ENCODE data around the gene SFSWAP.
"Not testable (repeated sequence)": the region's sequence is repeated elsewhere in the genome, so short reads cannot be mapped to it uniquely, and the experiment has no call there.

SFSWAP gene

GRCh38 chr12:131679816-131680215 lies 31.1 kb upstream of the SFSWAP start:
- not testable (repeated sequence) for DNase-seq

DNA sequence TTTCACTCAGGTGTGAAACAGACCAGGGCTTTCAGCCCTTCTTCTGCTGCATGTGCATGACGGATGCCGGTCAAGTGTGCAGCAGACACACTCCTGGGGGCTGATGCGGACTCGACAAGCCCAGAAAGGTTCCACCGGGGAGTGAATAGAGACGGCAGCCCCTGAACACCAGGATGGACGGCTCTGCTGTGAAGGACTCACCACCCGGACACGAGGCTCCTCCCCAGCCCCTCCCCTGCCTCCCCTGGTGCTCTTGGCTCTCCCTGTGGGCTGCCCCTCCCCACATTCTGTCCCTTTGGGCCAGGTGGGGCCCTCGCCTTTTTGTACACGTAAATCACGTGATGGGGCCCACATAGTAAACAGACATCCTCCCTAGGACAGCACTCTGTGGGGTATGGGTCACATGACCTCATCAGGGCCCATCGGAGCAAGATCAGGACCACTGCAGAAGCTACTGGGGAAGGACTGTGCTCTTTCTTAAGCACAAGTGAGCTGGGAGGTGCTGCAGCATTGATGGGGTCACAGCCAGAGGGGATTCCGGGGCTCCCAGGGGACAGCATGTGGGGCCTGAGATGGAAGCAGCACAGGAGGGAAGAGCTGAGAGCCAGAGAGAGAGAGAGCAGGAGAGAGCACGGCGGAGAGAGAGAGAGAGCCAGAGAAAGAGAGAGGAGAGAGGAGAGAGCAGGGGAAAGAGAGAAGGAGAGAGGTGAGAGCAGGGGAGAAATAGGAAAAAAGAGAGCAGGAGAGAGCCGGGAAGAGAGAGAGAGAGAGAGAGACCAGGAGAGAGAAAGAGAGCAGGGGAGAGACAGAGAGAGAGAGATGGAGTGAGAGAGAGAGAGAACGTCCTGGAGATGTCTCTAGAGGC lies 30.3 kb upstream of the SFSWAP start:
- DNase-seq, result not testable (repeated sequence)

- no peak for DNase-seq
These were observed 29.7 kb upstream of the SFSWAP start for GRCh38 chr12:131681257-131681620.

DNA sequence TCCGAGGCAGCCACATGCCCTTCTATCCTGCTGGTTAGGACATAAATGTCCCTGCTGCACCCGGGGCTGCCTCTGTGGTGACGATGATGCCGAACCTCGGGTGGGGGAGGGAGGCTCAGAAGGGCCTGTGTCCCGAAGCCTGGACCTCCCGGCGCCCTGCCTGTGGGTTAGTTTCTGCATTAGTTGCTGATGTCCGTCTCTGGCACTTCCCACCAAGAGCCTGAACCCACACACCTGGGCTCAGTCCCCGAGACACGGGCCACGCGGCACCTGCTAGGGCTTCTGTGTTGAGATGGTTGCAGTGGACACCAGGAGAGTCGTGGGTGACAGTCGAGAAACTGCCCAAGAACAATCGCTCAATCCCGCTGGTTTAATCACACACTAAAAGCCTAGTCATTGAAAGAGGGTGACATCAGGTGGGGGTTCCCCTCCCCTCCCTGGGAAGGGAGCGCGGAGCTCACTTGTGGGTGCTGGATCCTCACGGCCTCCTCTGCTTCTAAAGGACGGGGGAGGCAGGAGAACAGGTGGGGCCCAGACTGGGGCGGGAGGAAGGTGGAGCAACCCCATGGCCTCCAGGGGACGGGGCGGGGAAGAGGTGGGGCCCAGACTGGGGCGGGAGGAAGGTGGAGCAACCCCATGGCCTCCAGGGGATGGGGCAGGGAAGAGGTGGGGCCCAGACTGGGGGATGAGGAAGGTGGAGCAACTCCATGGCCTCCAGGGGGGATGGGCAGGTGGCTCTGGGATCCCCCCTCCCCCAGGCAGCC lies 29.0 kb upstream of the SFSWAP start:
- DNase-seq, result peak; percentile 42 to 44

DNA sequence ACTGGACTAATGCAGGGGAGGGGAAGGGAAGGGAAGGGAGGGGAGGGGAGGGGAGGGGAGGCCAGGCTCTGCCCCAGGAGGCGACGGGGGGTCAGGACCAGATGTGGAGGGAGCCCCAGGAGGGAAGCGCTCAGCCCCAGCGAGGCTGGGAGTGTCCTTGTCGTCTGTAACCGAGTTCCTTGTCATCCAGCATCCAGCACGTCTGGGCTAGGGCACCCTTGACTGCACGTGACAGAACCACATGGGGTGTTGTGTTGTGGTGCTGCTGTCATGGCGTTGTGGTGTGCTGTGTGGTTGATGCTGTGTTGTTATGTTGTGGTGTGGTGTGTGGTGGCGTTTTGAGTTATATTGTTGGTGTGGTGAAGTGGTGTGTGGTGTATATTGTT lies 28.4 kb upstream of the SFSWAP start:
- no peak for DNase-seq

- DNase-seq, result no peak
These were observed 27.4 kb upstream of the SFSWAP start for GRCh38 chr12:131683266-131684014.

DNA sequence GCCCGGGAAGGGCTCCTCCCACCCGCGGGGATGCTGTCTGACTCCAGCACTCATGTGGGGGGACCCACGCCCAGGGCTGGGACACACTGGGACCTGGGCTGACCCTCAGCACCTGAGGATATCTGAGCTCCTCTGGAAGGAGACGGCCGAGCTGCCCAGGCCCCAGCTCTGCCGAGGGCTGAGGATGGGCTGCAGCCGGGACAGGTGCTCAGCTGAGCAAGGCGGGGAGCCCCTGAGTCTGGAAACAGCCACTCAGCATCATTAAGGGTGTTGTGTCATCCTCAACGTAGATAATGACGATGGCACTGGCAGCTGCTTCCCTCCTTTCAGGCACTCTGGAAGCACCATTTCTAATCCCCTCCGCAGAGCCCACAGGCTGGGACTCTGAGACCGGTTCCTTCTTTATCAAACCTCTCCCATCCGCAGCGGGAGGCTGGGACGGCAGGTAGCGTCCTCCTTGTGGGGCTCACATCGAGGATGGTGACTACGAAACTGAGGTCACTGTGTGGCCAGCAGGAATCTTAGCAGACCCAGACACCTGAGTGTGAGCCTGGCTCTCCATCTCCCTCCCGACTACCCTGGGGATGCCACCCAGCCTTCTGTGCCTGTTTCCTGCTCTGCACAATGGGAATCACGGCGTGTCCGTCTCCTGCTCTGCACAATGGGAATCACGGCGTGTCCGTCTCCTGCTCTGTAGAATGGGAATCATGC lies 26.7 kb upstream of the SFSWAP start:
- DNase-seq, result no peak

DNA sequence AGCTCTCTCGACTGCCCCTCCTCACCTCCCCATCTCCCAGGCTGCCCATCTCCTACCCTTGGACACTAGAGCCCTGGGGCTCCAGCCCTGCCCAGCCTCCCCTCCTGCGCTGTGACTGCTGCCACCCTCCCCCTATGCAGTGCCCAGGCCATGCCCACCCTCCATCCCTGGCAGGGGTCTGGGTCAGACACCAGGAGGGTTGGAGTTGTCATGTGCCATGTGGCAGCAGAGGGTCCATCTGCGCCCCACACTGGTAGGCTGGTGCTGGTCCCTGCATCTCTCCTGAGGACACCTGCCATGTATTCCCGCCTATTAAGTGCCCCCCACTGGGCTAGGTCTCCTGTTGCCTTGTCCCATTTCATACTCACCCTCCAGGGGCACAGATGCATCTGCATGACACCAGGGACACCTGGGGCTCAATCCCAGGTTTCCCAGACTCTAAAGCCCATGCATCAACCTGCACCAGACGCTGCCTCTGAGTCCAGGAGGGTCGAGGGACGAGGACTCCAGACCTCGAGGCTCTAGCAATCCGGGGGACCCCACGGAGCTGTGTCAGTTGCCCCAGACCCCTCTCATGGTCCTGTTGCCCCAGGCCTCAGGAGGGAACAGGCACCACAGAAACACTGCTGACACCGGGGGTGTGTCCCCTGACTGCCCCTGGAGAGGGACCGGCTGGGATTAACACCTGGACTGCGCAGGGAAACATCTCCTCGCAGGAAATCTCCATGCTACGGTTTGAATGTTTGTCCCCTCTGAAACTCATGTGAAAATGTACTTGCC lies 23.4 kb upstream of the SFSWAP start:
- no peak for DNase-seq

GRCh38 chr12:131688131-131688844 lies 22.6 kb upstream of the SFSWAP start:
- DNase-seq, result no peak

GRCh38 chr12:131688845-131689154 lies 22.1 kb upstream of the SFSWAP start:
- no peak for DNase-seq

- no peak for DNase-seq
These were observed 20.6 kb upstream of the SFSWAP start for GRCh38 chr12:131690320-131690719.

- DNase-seq, result no peak
These were observed 18.5 kb upstream of the SFSWAP start for GRCh38 chr12:131692431-131692830.

DNA sequence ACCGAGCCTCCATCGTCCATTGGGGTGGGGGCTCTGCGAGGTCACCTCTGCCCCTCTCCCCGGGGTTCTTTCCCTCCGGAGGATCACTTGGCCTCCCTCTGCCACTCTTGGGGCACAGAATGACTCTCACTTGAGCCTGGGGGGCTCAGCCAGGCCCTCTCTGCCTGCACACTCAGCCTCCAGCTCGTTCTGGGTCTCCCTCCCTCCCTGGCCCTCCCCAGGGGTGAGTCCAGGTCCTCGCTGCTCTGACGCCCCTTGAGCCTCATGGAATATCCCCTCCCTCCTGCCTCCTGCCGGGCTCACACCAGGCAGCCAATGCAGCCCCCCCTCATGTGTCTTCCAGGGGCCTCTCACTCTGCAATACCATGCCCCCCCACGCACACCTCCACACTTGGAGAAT lies 17.7 kb upstream of the SFSWAP start:
- DNase-seq, result no peak

DNA sequence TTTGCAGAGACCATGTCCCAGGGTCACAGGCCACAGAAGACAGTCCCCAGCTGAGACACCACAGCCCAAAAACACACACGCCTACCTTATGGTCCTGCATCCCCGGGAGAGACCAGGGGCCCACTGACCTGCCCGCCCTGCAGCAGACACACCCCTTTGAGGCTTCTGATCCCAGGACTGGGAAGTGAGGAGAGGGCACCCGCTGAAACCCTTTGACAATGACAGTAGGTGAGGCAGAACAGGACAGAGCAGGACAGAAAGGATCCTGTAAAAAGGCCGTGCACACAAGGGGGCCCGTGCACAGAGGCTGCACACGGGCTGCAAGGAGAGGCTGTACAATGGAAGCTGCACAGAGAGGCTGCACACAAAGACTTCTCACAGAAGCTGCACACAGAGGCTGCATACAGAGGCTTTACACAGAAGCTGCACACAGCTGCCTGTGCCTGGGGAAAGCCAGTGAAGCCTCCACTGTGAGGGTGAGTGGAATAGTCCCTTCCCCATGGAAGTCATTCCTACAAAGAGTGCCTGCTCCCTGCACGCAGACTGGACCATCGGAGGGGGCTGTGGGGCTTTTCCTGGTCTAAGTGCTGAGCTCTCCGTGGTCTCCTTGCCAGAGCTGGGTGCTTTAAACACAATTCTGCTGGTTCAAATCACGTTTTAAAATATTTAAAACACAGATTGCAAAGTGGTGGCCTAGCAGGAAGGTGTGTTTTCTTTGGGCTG lies 16.6 kb upstream of the SFSWAP start:
- no peak for DNase-seq

DNA sequence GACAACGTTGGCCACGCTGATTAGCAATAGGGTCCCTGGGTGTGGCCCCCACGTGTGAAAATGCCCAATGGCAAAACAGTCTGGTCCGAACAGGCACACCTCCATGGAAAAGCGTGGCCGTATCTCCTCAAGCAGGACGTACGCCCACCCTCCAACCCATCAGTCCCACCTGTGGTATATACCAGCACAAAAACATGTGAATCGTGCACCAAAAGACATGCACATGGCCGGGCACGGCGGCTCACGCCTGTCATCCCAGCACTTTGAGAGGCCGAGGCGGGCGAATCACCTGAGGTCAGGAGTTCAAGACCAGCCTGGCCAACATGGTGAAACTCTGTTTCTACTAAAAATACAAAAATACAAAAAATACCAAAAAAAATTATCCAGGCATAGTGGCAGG lies 14.9 kb upstream of the SFSWAP start:
- DNase-seq, result no peak

DNA sequence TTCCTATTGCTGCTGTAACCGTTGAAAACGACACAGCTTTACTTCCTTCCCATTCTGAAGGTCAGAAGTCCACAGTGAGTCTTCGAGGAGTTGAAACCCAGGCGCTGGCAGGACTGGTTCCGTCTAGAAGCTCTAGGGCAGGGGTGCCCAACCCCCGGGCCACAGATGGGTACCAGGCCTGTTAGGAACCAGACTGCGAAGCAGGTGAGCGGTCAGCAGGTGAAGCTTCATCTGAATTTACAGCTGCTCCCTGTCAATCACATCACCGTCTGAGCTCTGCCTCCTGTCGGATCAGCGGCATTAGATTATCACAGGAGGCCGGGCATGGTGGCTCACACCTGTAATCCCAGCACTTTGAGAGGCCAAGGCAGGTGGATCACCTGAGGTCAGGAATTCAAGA lies 12.6 kb upstream of the SFSWAP start:
- DNase-seq, result no peak

- no peak for DNase-seq
These were observed 11.5 kb upstream of the SFSWAP start for GRCh38 chr12:131699434-131699833.

DNA sequence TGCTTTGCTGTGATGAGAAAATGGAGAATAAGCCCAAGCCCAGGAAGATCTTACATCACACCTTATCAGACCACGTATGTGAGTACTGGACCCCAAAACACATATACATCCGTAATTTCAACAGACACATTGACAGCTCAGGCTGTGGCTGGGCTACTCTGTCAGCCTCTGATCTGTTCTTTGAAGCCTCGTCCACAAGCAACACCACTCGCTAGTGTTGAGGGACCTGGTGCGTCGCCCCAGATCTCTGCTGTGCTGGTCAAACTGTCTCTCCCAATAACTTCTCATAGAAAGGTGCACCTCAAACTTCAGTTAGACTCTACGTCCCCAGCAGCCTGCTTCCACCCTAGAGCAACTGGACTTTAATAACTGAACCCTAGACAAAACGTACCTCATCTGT lies 10.6 kb upstream of the SFSWAP start:
- DNase-seq, result no peak

- DNase-seq, result no peak
These were observed 9.0 kb upstream of the SFSWAP start for GRCh38 chr12:131701705-131702572.

DNA sequence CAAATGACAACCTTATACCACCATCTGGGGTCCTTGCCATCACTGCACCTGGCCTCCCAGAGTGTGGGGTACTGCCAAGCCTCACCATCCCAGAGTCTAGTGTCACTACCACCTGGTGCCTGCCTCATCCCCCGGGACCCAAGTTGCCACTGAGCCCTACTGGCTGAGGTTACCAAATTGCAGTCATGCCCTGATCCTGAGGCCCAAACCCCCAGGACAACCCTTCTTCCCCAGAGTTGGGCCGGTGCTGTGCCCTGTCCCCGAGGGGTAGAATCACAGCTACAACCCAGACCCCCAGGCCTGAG lies 8.4 kb upstream of the SFSWAP start:
- DNase-seq, result no peak

Data from activated CD4-positive, alpha-beta T cell treated with anti-CD3 and anti-CD28 coated beads for 4 hours (primary cell).